ENCODE results near the gene DONSON.

DONSON gene

DNA sequence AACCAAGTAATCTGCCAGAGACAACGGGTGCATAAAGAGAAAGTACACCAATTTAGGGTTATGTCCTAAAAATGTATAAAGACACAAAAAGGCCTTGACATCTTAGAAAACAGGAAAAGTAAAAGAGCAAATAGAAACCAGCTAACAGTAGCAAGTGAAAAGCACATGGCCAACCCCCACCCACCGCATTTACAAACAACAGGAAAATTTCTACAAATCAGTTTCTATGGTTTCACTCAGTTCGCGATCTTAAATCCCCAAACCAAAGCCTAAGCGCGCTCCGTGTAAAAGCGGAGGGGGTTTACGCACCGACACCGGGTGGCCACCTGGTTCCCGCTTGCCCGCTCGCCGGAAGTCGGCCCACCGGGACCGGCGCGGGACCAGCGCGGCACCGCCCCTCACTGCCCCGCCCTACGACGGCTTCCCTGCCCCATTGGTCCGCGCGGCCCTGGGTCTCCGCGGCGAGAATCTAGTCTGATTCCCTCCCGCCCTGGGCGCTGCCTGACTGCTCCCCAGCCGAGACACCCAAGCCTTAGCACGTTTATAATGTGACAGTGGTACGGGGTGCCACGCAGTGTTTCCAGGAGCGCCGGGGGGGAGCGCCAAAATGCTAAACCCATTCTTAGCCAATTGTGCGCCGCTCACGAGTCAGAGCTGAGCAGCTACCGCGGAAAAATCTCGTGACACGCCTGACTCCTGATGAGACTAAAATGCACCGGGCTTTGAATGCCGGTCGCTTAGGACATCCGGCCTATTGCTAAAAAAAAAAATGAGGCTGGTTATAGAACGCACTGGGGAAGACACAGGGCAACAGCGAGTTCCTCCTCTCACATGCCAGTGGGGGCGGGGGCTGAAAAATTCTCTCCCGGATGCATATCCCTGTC is 46.5 kb downstream of the DONSON start, which contains the start of gene GART:
Gene GART (minus strand): TSS at position 362 of the 884 bp plus-strand sequence. CDS start 2,802 bp downstream, outside the sequence.
- peak; percentile 74 for DNase-seq (ENCODE audit: low spot score)

DNA sequence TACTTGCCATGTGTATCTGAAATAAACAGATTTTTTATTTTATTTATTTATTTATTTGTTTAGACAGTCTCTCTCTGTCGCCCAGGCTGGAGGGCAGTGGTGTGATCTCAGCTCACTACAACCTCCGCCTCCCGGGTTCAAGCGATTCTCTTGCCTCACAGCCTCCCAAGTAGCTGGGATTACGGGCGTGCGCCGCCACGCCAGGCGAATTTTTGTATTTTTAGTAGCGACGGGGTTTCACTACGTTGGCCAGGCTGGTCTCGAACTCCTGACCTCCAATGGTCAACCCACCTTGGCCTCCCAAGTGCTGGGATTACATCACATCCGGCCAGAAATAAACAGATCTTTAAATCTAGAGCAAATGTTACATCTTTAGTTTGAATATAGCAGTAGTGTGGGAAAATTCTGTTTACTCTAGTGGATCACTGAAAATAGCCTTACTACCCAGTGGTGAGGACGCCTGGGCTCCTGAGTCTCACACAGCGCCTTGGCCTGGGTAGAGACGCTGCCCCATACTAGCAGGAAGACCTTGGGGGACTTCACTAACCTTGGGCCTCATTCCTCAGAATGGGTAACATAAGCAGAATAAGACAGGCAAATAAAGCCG is 47.3 kb downstream of the DONSON start:
- DNase-seq (ENCODE audit: low spot score) = peak; percentile 6

DNA sequence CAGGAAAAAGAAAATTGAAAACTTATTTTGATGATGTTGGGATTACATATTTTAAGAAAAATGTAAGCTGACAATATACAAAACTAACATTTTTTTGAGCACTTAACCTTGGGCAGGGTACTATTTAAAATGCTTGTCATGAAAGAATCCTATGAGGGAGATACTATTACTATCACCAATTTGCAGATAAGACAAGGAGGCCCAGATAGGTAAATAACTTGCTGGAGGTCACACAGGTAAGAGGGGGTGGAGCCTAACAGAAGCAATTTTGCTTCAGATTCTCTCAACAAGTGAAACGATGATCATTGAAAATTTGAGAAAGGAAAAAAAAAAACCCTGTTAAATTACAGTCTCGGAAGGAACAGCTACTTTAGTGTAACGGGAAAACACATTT is 47.8 kb downstream of the DONSON start:
- DNase-seq (ENCODE audit: low spot score) = no peak

DNA sequence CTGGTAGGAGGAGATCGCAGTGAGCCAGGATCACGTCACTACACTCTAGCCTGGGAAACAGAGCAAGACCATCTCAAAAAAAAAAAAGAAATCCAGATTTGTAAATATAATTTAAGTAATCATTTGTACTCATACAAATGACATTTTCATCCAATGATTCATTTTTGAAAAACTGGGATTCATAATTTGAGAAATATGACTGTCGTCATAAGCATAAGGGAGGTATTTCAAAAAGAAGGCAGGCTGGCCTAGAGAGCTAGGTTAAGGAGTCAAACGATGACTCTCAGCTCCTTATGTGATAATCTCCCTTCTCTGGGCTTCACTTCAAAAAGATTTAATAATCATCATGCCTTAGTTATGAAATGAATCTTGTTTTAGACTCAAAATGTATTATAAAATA is 48.9 kb downstream of the DONSON start:
- no peak for DNase-seq (ENCODE audit: low spot score)

DNA sequence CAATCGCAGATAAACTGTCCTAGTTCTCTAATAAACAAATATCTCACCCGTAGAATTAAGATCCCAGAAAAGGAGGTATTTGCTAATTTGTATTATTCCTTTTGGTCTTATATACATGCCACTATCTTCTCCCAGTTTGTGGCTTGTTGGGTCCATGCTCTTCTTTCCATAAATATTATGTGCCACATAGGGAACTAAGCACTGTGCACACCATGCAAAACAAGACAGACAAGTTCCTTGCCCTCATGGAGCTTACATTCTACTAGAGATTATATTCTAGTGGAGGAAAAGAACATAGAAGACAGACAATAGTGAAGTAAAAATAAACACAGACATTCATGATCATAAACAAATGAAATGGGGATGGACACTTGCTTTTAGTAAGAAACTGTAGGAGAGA is 51.3 kb downstream of the DONSON start:
- DNase-seq (ENCODE audit: low spot score) = no peak

DNA sequence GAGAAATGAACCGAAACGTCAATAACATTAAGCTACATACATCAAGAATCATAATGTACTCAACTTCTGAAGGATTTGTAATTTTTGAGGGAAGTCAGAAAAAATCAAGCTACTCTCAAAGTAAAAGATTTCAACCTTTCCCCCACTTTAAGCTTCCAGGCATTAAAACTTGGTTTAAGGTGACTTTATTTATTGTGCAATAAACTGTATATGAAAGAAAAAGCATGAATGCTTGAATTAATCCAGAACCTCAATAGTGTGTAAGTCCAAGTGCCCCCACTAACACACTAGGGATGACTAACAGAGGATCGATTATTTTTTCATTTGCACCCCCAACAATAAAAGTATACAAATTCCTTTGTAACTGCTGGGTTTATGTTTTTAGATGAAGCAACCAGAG is 57.5 kb downstream of the DONSON start:
- DNase-seq (ENCODE audit: low spot score) = no peak
